ENCODE measurements around the gene POLR3H.

Gene POLR3H

GRCh38 chr22:41535244-41535643 is 9.0 kb downstream of the POLR3H start:
- peak; percentile 63 for DNase-seq (ENCODE audit: low spot score)

DNA sequence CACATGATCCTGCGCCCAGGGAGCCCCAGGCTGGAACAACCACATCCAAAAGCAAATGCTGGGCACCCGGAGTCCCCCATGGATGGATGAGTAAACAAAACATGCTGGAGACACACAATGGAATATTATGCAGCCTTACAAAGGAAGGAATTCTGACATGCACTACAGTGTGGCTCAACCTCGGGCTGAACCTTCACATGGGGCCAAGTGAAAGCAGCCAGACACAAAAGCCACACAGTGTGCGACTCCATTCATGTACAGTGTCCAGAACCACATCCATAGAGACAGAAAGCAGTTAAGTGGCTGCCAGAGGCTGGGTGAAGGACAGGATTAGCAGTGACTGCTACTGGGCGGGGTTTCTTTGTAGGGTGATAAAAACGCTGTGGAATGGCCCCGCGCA is 10.1 kb downstream of the POLR3H start:
- no peak for DNase-seq (ENCODE audit: low spot score)

- peak; percentile 80 for DNase-seq (ENCODE audit: low spot score)
Observed at GRCh38 chr22:41532908-41533825, 11.1 kb downstream of the POLR3H start.

DNA sequence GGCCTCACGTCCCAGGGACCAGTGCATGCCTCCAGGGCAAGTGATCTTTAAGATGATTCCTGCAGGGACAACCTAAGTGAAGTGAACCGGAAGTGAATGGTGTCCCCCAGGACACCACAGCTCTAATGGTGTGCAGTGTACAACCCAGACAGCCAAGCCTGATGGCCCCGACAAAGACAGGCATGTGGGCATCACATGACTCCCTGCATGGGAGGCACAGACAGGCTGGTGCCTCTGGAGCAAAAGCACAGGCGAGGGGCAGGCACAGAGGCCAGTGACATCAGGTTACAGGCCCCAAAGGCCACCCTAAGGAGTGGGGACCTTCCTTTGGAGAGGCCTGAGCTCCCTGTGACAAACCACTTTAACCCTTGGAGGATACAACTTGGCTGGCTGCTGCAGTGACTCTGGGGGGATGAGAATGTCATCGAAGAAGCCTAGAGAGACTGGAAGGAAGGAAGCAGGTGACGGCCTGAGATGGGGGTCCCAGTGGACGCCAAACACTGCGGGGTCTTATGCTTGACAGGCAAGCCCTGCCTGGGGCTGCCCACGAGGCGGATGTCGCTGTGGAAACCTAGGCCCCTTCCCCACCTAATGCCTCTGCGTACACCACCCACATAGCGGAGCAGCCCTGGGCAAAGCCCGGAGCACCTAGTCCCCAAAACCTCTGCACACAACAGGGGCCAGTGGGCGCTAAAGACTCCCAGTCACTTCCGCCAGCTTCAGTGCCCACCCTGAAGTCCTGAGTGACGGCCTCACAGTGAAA is 12.4 kb downstream of the POLR3H start:
- DNase-seq (ENCODE audit: low spot score), result no peak

DNA sequence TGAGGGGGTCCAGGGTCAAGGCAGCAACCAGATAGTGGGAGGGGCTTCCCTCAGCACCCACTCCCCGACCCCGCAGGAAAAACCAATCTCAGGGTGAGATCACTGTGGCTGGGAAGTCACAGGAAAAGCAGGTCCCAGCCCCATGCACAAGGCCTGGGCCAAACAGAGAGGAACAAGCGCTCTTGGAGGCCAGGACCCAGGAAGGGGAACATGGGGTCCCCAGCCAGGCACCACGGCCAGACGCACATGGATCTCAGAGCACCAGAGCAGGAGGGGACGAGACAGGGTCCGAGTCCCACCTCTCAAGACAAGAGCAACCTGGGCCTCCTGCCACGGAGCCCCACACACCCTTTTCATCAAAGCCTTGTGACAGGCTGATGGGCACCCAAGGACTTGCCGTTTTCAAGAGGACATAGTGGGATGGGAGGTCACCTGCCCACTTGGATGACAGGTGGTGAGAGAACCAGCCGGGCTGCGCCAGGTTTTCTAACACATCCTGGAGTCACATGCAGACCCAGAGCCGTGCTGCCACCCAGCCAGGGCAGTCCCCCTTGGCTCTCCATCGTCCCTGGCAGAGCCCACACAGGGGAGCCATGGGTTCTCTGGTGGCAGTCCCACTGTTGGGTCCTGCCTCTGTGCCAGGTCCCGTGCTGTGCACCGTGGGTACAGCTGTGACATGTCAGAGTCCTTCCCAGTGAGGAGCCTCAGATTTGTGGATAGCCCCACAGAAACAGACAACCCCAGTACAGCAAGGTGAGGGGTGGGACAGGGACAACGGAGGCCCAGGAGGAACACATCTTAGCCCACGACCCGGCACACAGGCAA is 13.2 kb downstream of the POLR3H start:
- DNase-seq (ENCODE audit: low spot score), result no peak

- DNase-seq (ENCODE audit: low spot score), result no peak
Observed at GRCh38 chr22:41528938-41529561, 15.2 kb downstream of the POLR3H start.

- DNase-seq (ENCODE audit: low spot score), result no peak
Observed at GRCh38 chr22:41528132-41528766, 16.0 kb downstream of the POLR3H start.

- peak; percentile 85 for DNase-seq (ENCODE audit: low spot score)
Observed at GRCh38 chr22:41526830-41527799, 17.2 kb downstream of the POLR3H start.

DNA sequence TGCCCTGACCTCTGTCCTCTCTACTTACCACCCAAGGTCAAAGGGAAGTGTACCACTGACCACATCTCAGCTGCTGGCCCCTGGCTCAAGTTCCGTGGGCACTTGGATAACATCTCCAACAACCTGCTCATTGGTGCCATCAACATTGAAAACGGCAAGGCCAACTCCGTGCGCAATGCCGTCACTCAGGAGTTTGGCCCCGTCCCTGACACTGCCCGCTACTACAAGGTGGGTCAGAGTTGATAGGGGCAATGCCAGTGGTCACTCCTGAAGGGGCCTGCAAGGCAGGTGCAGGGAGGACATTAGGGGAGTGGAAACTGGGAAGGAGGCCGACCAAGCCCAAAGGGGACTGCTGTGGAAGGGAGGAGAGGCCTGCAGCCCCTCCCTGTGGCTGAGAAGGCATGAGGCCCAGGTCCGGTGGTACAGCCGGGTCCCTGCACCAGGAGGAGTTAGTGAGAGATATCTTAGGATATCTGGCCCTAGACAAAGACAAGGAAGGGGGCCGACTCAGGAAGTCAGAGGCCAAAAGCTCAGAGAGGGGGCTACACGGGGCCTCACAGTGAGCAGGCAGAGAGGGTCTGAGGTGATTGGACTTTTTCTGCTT is 17.9 kb downstream of the POLR3H start:
- DNase-seq (ENCODE audit: low spot score), result no peak

- DNase-seq (ENCODE audit: low spot score), result no peak
Observed at GRCh38 chr22:41525450-41526225, 18.6 kb downstream of the POLR3H start.

DNA sequence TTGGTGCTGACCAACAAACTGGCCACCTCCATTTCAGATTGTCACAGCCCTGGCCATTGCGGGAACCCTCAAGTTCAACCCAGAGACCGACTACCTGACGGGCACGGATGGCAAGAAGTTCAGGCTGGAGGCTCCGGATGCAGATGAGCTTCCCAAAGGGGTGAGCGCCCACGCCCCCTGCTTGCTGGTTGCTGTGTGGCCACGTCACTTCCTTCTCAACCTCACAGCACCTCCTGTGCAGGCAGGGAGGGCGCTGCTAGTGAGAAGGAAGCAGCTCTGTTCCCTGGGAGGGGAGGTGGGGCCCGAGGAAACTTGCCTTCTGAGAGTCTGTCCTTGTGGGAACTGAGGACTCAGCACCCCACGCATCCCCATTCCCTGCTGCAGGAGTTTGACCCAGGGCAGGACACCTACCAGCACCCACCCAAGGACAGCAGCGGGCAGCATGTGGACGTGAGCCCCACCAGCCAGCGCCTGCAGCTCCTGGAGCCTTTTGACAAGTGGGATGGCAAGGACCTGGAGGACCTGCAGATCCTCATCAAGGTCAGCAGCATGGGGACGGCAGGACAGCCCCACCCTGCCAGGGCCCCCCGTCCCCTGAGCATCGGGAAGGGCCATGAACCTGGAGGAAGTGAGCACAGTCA is 19.3 kb downstream of the POLR3H start:
- no peak for DNase-seq (ENCODE audit: low spot score)

GRCh38 chr22:41524251-41524661 is 20.0 kb downstream of the POLR3H start:
- no peak for DNase-seq (ENCODE audit: low spot score)

GRCh38 chr22:41523464-41524221 is 20.6 kb downstream of the POLR3H start:
- peak; percentile 65 for DNase-seq (ENCODE audit: low spot score)

DNA sequence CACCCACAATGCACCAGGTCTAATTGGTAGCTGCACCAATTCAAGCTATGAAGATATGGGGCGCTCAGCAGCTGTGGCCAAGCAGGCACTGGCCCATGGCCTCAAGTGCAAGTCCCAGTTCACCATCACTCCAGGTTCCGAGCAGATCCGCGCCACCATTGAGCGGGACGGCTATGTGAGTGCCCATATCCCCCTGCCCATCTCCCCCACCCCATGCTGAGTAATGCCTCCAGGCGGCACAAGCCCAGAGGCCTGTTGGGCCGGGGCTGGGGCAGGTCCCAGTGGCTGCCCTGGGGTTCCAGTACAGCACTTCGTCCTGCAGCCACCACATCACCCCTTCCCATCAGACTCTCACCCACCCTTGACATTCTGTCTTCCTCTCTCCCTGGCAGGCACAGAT is 21.5 kb downstream of the POLR3H start:
- DNase-seq (ENCODE audit: low spot score), result no peak

DNA sequence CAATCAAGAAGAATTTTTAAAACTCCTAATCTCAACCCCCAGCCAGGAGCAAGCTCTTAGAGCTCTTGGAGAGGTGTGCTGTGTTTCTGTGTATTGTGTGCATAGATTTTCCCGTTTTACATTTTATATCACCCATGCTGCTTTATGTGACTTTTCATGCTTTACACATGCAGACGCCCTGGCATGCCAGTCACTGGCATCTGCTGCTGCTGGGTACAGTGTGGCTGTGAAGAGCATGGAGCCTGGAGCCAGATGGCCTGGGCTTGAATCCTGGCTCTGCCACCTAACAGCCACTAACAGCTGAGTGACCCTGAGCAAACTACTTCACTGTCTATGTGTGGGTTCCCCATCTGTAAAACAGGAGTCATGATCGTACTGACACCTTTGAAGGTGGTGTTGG is 23.1 kb downstream of the POLR3H start:
- DNase-seq (ENCODE audit: low spot score), result no peak

DNA sequence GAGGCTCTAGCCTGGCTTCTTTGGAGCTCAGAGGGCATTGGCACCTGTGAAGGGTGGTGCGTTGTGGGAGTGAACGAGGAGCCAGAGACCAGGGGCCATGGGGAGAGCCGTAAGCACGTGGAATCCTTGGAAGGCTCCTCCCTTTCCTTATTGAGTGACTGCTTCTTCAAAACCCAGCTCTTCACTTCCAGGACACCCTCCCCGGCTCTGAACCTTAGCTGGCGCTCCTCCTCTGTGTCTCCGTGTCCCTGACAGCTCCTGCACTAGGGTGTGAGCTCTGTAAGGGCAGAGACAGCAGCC is 26.3 kb downstream of the POLR3H start:
- DNase-seq (ENCODE audit: low spot score), result no peak

- DNase-seq (ENCODE audit: low spot score), result peak; percentile 85
Observed at GRCh38 chr22:41517172-41518047, 26.9 kb downstream of the POLR3H start.
